ENCODE results near the gene RNF150.

- no peak for TF ChIP-seq POLR2A (IDR thresholded peaks at IDR 0.05)
- TF ChIP-seq, protein P1, sequence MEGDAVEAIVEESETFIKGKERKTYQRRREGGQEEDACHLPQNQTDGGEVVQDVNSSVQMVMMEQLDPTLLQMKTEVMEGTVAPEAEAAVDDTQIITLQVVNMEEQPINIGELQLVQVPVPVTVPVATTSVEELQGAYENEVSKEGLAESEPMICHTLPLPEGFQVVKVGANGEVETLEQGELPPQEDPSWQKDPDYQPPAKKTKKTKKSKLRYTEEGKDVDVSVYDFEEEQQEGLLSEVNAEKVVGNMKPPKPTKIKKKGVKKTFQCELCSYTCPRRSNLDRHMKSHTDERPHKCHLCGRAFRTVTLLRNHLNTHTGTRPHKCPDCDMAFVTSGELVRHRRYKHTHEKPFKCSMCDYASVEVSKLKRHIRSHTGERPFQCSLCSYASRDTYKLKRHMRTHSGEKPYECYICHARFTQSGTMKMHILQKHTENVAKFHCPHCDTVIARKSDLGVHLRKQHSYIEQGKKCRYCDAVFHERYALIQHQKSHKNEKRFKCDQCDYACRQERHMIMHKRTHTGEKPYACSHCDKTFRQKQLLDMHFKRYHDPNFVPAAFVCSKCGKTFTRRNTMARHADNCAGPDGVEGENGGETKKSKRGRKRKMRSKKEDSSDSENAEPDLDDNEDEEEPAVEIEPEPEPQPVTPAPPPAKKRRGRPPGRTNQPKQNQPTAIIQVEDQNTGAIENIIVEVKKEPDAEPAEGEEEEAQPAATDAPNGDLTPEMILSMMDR (IDR thresholded peaks at IDR 0.05), result no peak
Observed at GRCh38 chr4:141170671-141171070, 37.4 kb upstream of the RNF150 start.

All from thyroid gland (tissue), 4 donors.